WTC11 (cell line): Measurements from ENCODE around the gene KLK2.

Experiments
- CREB1 ChIP-seq: sonication (generic); formaldehyde crosslinking; IDR thresholded peaks from 2 replicates; pipeline ENCODE4 v1.8.0; 2023; ENCODE audit warnings: mild to moderate bottlenecking, missing genetic modification reagents
- ELF4 ChIP-seq: sonication (generic); formaldehyde crosslinking; IDR thresholded peaks from 2 replicates; pipeline ENCODE4 v1.8.1; 2022; ENCODE audit warnings: low read depth, mild to moderate bottlenecking, moderate library complexity, missing genetic modification reagents
- ETV6 ChIP-seq: sonication (generic); formaldehyde crosslinking; IDR thresholded peaks from 2 replicates; pipeline ENCODE4 v1.8.1; 2022; ENCODE audit warnings: mild to moderate bottlenecking, missing genetic modification reagents
- FOXJ3 ChIP-seq: sonication (generic); formaldehyde crosslinking; IDR thresholded peaks from 2 replicates; pipeline ENCODE4 v1.9.0; 2021; ENCODE audit warnings: missing genetic modification reagents, mild to moderate bottlenecking, borderline replicate concordance
- SP1 ChIP-seq: sonication (generic); formaldehyde crosslinking; conservative IDR thresholded peaks from 2 replicates; pipeline ENCODE4 v1.8.1; 2022; ENCODE audit warnings: missing genetic modification reagents
- ZNF232 ChIP-seq: sonication (generic); formaldehyde crosslinking; IDR thresholded peaks from 2 replicates; pipeline ENCODE4 v1.8.0; 2022; ENCODE audit warnings: mild to moderate bottlenecking, missing genetic modification reagents
- ZNF263 ChIP-seq: sonication (generic); formaldehyde crosslinking; IDR thresholded peaks from 2 replicates; pipeline ENCODE4 v1.8.1; 2022; ENCODE audit warnings: low read depth, mild to moderate bottlenecking, moderate library complexity, missing genetic modification reagents
- TF ChIP-seq, protein P1 (sequence below): fragments of 200-600 bp; IDR thresholded peaks from 2 replicates; pipeline ENCODE4 v1.8.0; 2022; ENCODE audit warnings: antibody characterized with exemption
- TF ChIP-seq, protein P2 (sequence below): sonication (generic); formaldehyde crosslinking; conservative IDR thresholded peaks from 2 replicates; pipeline ENCODE4 v1.8.1; 2022; ENCODE audit warnings: mild to moderate bottlenecking, missing genetic modification reagents
- TF ChIP-seq, protein P3 (sequence below): sonication (generic); formaldehyde crosslinking; IDR thresholded peaks from 2 replicates; pipeline ENCODE4 v1.8.1; 2023; ENCODE audit warnings: mild to moderate bottlenecking, missing genetic modification reagents, moderate library complexity
- TF ChIP-seq, protein P4 (sequence below): sonication (generic); formaldehyde crosslinking; IDR thresholded peaks from 2 replicates; pipeline ENCODE4 v1.8.1; 2022; ENCODE audit warnings: low read depth, missing genetic modification reagents, borderline replicate concordance

DNA sequence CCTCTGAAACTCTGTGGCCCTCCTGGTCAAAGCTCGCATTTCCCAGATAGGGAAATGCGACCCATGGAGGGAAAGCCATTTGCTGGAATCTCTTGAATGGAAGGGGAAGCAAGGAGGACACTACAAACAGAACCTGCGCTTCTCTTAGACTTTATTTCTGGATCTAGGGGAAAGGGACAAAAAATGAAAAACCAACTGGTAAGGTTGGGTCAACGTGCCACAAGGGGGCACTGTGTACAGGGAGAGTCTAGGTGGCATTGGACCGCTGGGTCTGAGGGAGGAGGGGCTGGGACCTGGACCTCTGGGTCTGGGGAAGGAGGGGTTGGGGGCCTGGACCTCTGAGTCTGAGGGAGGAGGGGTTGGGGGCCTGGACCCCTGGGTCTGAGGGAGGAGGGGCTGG is 33.0 kb downstream of the KLK2 start:
- TF ChIP-seq, protein P1, sequence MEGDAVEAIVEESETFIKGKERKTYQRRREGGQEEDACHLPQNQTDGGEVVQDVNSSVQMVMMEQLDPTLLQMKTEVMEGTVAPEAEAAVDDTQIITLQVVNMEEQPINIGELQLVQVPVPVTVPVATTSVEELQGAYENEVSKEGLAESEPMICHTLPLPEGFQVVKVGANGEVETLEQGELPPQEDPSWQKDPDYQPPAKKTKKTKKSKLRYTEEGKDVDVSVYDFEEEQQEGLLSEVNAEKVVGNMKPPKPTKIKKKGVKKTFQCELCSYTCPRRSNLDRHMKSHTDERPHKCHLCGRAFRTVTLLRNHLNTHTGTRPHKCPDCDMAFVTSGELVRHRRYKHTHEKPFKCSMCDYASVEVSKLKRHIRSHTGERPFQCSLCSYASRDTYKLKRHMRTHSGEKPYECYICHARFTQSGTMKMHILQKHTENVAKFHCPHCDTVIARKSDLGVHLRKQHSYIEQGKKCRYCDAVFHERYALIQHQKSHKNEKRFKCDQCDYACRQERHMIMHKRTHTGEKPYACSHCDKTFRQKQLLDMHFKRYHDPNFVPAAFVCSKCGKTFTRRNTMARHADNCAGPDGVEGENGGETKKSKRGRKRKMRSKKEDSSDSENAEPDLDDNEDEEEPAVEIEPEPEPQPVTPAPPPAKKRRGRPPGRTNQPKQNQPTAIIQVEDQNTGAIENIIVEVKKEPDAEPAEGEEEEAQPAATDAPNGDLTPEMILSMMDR: peak; percentile 55
- TF ChIP-seq, protein P2, sequence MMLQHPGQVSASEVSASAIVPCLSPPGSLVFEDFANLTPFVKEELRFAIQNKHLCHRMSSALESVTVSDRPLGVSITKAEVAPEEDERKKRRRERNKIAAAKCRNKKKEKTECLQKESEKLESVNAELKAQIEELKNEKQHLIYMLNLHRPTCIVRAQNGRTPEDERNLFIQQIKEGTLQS: no peak
- TF ChIP-seq SP1 (CRISPR knock-in tag) (no peak), ELF4 (CRISPR knock-in tag) (no peak), ETV6 (CRISPR knock-in tag) (no peak), FOXJ3 (CRISPR knock-in tag) (no peak), ZNF263 (CRISPR knock-in tag) (no peak), ZNF232 (CRISPR knock-in tag) (no peak), CREB1 (CRISPR knock-in tag) (no peak)
- TF ChIP-seq, protein P3, sequence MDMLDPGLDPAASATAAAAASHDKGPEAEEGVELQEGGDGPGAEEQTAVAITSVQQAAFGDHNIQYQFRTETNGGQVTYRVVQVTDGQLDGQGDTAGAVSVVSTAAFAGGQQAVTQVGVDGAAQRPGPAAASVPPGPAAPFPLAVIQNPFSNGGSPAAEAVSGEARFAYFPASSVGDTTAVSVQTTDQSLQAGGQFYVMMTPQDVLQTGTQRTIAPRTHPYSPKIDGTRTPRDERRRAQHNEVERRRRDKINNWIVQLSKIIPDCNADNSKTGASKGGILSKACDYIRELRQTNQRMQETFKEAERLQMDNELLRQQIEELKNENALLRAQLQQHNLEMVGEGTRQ (CRISPR knock-in tag): no peak
- TF ChIP-seq, protein P4, sequence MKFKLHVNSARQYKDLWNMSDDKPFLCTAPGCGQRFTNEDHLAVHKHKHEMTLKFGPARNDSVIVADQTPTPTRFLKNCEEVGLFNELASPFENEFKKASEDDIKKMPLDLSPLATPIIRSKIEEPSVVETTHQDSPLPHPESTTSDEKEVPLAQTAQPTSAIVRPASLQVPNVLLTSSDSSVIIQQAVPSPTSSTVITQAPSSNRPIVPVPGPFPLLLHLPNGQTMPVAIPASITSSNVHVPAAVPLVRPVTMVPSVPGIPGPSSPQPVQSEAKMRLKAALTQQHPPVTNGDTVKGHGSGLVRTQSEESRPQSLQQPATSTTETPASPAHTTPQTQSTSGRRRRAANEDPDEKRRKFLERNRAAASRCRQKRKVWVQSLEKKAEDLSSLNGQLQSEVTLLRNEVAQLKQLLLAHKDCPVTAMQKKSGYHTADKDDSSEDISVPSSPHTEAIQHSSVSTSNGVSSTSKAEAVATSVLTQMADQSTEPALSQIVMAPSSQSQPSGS (CRISPR knock-in tag): no peak
